ENCODE data around the gene NCK2.

DNA sequence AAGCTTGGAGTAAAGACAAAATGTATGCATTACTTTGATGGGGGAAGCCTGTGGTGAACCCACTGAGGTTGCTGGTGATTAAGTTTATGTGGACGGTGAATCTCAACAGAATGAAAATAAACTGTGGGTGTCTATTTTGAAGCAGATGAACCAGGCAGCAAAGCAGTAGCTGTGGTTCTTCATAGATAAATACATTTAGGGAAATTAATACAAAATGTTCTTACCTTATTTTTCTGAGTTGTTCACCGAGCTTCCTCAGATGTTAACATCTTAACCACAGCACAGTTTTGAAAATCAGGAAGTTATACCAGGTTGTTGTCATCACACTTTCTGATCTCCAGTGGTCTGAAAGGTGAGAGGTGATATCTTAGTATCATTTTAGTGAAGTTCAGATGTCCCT, 53.9 kb downstream of the NCK2 start:
- no peak for TF ChIP-seq POLR2A (IDR thresholded peaks at IDR 0.05)
- TF ChIP-seq CTCF (IDR thresholded peaks at IDR 0.05) = no peak

All from vagina (tissue), 2 donors.